Caco-2 (cell line): ENCODE measurements around the gene ZKSCAN1. TPM values are rescaled to one million over a fixed set of nuclear protein-coding genes. Genes with fewer than 3 reads are reported as not detected.

Source experiments
- BruUV-seq: library from RNA; stranded (reverse); fragments of 400-500 nt; replicated peaks from 2 replicates; lab custom pipeline; 2021; lab: Mats Ljungman, UMichigan
- CTCF ChIA-PET: fragments of 300-600 bp; sonication (Branson Sonifier 250); formaldehyde crosslinking; loops from one replicate; lab custom pipeline; 2022; ENCODE audit warnings: antibody characterized with exemption; lab: Charles Lee
- POLR2A ChIA-PET: fragments of 300-600 bp; sonication (Branson Sonifier 250); formaldehyde crosslinking; loops from one replicate; lab custom pipeline; 2022; ENCODE audit warnings: antibody characterized with exemption; lab: Charles Lee
- DNase-seq, 2 experiments: peaks; one replicate each; pipeline versions ENCODE4 v3.0.0 to v3.0.0-alpha.2; 2020 to 2022
- H3K27me3 ChIP-seq: replicated peaks from 2 replicates; pipeline ENCODE4 v1.6.0; 2011; ENCODE audit warnings: low read length; ENCODE audit not compliant: control insufficient read depth, insufficient read depth
- H3K36me3 ChIP-seq: 2 replicates; pipeline ENCODE4 v1.5.1; 2011; ENCODE audit warnings: low read length; ENCODE audit not compliant: control insufficient read depth, insufficient read depth
- H3K4me1 ChIP-seq: fragments of 250-450 bp; sonication (Bioruptor Pico); 2 replicates; pipeline ENCODE4 v1.5.1; 2020; ENCODE audit warnings: mild to moderate bottlenecking
- H3K4me3 ChIP-seq: 2 replicates; pipeline ENCODE4 v1.5.1; 2011; ENCODE audit warnings: low read depth, mild to moderate bottlenecking, control low read depth, low read length
- H3K9me3 ChIP-seq: fragments of 250-450 bp; sonication (Bioruptor Pico); 2 replicates; pipeline ENCODE4 v1.5.1; 2020; ENCODE audit warnings: mild to moderate bottlenecking, moderate library complexity
- H3K27ac Mint-ChIP-seq: one replicate; pipeline ENCODE4 v1.8.0; 2022; ENCODE audit warnings: mixed read lengths; ENCODE audit not compliant: unreplicated experiment
- H3K27me3 Mint-ChIP-seq: one replicate; pipeline ENCODE4 v1.8.0; 2022; ENCODE audit warnings: mixed read lengths; ENCODE audit not compliant: insufficient read depth, unreplicated experiment
- H3K36me3 Mint-ChIP-seq: one replicate; pipeline ENCODE4 v1.8.0; 2022; ENCODE audit warnings: mild to moderate bottlenecking, mixed read lengths; ENCODE audit not compliant: insufficient read depth, unreplicated experiment
- H3K4me1 Mint-ChIP-seq: one replicate; pipeline ENCODE4 v1.8.0; 2022; ENCODE audit warnings: low read depth, mixed read lengths; ENCODE audit not compliant: unreplicated experiment
- H3K4me3 Mint-ChIP-seq: one replicate; pipeline ENCODE4 v1.8.0; 2022; ENCODE audit warnings: mild to moderate bottlenecking, moderate library complexity, mixed read lengths; ENCODE audit not compliant: unreplicated experiment
- H3K9me3 Mint-ChIP-seq: one replicate; pipeline ENCODE4 v1.8.0; 2022; ENCODE audit warnings: mixed read lengths; ENCODE audit not compliant: unreplicated experiment
- intact Hi-C: fragments of 100-400 bp; cut with micrococcal nuclease; formaldehyde crosslinking; loops from one replicate; pipeline ENCODE4 v1.10.0; 2022; ENCODE audit not compliant: unreplicated experiment
- total RNA-seq: library from RNA; stranded (reverse); gene quantifications from 2 replicates; pipeline ENCODE4 v1.2.3, GENCODE V29; 2022
- TF ChIP-seq, protein P1 (sequence below), 2 experiments: fragments of 200-600 bp in 1 of 2; IDR thresholded peaks; 1 replicate in 1 of 2; 2 replicates in 1 of 2; pipeline versions ENCODE4 v1.5.1 to v1.8.0; 2011 to 2022; ENCODE audit warnings: antibody characterized with exemption in 1 of 2, control low read depth in 1 of 2, inconsistent platforms in 1 of 2, low read depth in 1 of 2, low read length in 1 of 2, mild to moderate bottlenecking in 1 of 2, moderate library complexity in 1 of 2; ENCODE audit not compliant: insufficient read depth in 1 of 2, severe bottlenecking in 1 of 2, unreplicated experiment in 1 of 2

The ZKSCAN1 gene
- total RNA-seq, 1 experiment from 2014 or later, result 44.8 TPM

GRCh38 chr7:100061518-100062193 is 46.3 kb downstream of the ZKSCAN1 start:
- BruUV-seq, result no TSS peak
- H3K27me3 Mint-ChIP-seq, result no peaks in the 10 kb centered on the region
- H3K4me3 ChIP-seq, result no peak overlapping the region
- no peak for DNase-seq
- H3K4me3 Mint-ChIP-seq, result no peak overlapping the region
- H3K27ac Mint-ChIP-seq, result no peak overlapping the region
- TF ChIP-seq, protein P1, sequence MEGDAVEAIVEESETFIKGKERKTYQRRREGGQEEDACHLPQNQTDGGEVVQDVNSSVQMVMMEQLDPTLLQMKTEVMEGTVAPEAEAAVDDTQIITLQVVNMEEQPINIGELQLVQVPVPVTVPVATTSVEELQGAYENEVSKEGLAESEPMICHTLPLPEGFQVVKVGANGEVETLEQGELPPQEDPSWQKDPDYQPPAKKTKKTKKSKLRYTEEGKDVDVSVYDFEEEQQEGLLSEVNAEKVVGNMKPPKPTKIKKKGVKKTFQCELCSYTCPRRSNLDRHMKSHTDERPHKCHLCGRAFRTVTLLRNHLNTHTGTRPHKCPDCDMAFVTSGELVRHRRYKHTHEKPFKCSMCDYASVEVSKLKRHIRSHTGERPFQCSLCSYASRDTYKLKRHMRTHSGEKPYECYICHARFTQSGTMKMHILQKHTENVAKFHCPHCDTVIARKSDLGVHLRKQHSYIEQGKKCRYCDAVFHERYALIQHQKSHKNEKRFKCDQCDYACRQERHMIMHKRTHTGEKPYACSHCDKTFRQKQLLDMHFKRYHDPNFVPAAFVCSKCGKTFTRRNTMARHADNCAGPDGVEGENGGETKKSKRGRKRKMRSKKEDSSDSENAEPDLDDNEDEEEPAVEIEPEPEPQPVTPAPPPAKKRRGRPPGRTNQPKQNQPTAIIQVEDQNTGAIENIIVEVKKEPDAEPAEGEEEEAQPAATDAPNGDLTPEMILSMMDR (IDR thresholded peaks at IDR 0.05; ENCODE audit: insufficient read depth in 1 of 2, low read depth in 1 of 2, low read length in 1 of 2, severe bottlenecking in 1 of 2, unreplicated experiment in 1 of 2), result no peak
- H3K9me3 ChIP-seq, result no peaks in the 10 kb centered on the region
- no peaks in the 10 kb centered on the region for H3K4me1 Mint-ChIP-seq
- H3K36me3 Mint-ChIP-seq, result peaks cover 77% of the 10 kb centered on the region
- CTCF ChIA-PET, result no interaction called here
- intact Hi-C loops, result no loop called here
- no peaks in the 10 kb centered on the region for H3K9me3 Mint-ChIP-seq
- H3K36me3 ChIP-seq, result peaks cover 2% of the 10 kb centered on the region
- POLR2A ChIA-PET, result no interaction called here
- H3K27me3 ChIP-seq, result no peaks in the 10 kb centered on the region
- no peaks in the 10 kb centered on the region; the same call in 1 of the 2 replicates for H3K4me1 ChIP-seq

- no TSS peak for BruUV-seq
- POLR2A ChIA-PET, result interaction anchor here (0.5 kb wide), 1 partner anchor 1382 kb away, joined by 7 read pairs; no protein-coding TSS in a partner anchor
- H3K36me3 Mint-ChIP-seq, result peaks cover 66% of the 10 kb centered on the region
- no peaks in the 10 kb centered on the region for H3K9me3 Mint-ChIP-seq
- no peaks in the 10 kb centered on the region for H3K9me3 ChIP-seq
- H3K4me1 ChIP-seq, result no peaks in the 10 kb centered on the region; the same call in 1 of the 2 replicates
- no peaks in the 10 kb centered on the region for H3K27me3 ChIP-seq
- H3K4me3 ChIP-seq, result no peak overlapping the region
- H3K27me3 Mint-ChIP-seq, result no peaks in the 10 kb centered on the region
- H3K4me1 Mint-ChIP-seq, result no peaks in the 10 kb centered on the region
- CTCF ChIA-PET, result interaction anchor here (1.4 kb wide), 1 partner anchor 69 kb away, joined by 4 read pairs; no protein-coding TSS in a partner anchor
- H3K4me3 Mint-ChIP-seq, result no peak overlapping the region
- H3K27ac Mint-ChIP-seq, result no peak overlapping the region
- DNase-seq, result no peak
- TF ChIP-seq, protein P1 (IDR thresholded peaks at IDR 0.05; ENCODE audit: insufficient read depth in 1 of 2, low read depth in 1 of 2, low read length in 1 of 2, severe bottlenecking in 1 of 2, unreplicated experiment in 1 of 2), result no peak
- H3K36me3 ChIP-seq, result no peaks in the 10 kb centered on the region; the same call in 1 of the 2 replicates
- intact Hi-C loops, result no loop called here
Observed at GRCh38 chr7:100063376-100063775, 48.0 kb downstream of the ZKSCAN1 start.

GRCh38 chr7:100064162-100064561 is 48.8 kb downstream of the ZKSCAN1 start:
- intact Hi-C loops, result no loop called here
- Mint-ChIP-seq H3K36me3 (peaks cover 61% of the 10 kb centered on the region), H3K9me3 (no peaks in the 10 kb centered on the region), H3K27ac (no peak overlapping the region), H3K27me3 (no peaks in the 10 kb centered on the region), H3K4me3 (no peak overlapping the region), H3K4me1 (no peaks in the 10 kb centered on the region)
- H3K27me3 ChIP-seq, result no peaks in the 10 kb centered on the region
- POLR2A ChIA-PET, result no interaction called here
- H3K9me3 ChIP-seq, result no peaks in the 10 kb centered on the region
- CTCF ChIA-PET, result interaction anchor here (0.6 to 1.4 kb wide), 3 partner anchors 21 to 70 kb away, joined by 3 to 4 read pairs (median 4); no protein-coding TSS in a partner anchor
- H3K4me1 ChIP-seq, result no peaks in the 10 kb centered on the region; the same call in 1 of the 2 replicates
- TSS peak; percentile 39 for BruUV-seq
- H3K36me3 ChIP-seq, result no peaks in the 10 kb centered on the region; the same call in 1 of the 2 replicates
- TF ChIP-seq, protein P1 (IDR thresholded peaks at IDR 0.05; ENCODE audit: insufficient read depth in 1 of 2, low read depth in 1 of 2, low read length in 1 of 2, severe bottlenecking in 1 of 2, unreplicated experiment in 1 of 2), result no peak
- no peak overlapping the region for H3K4me3 ChIP-seq
- no peak for DNase-seq
